ENCODE measurements around the gene STUB1.

STUB1 gene

DNA sequence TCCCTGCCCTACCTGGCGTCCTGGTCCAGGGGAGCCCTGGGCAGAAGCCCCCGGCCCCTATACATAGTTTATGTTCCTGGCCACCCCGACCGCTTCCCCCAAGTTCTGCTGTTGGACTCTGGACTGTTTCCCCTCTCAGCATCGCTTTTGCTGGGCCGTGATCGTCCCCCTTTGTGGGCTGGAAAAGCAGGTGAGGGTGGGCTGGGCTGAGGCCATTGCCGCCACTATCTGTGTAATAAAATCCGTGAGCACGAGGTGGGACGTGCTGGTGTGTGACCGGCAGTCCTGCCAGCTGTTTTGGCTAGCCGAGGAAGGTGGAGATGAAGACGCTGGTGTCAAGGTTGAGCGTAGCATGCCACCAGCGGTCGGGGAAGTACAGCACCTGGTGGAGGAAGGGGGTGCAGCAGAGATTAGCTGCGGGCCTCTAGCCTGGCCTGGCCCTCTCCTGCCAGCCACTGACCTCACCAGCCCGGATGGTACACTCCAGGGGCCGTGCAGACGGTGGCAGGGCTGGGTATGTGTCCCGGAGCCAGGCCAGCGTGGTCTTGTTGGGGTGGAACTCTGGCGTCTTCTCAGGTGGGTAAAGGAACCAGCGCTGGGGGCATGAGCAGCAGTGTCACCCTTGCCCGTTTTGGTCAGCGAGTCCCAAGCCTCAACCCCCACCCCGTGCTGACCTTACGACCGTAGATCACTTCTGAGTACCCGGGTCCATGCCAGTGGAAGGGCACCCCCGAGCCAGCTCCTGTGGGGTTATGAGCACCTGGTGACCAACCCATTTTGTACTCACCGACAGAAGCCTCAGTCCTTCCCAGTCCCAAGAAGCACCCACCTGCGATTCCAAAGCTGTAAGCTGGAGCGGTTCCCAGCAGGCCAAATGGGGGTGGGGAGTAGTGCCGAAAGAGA lies 2.5 kb downstream of the STUB1 start:
- H3K36me3 ChIP-seq: peaks cover 33 to 55% (median 41%) of the 10 kb centered on the region in 11 experiments
- peak overlapping the region; percentile 64 to 98 (median 81) for H3K4me3 ChIP-seq
- no peak for TF ChIP-seq Cebpa-rat (IDR thresholded peaks at IDR 0.05)
- H3K4me1 ChIP-seq: peaks cover 42 to 64% (median 52%) of the 10 kb centered on the region in 10 experiments
- H3K27ac ChIP-seq: peak overlapping the region in 4 of 11 experiments; percentile 75 to 81 (median 78); a peak in 2 of 22 replicates
- peaks cover 26 to 68% (median 46%) of the 10 kb centered on the region in 11 experiments; a peak in 21 of 22 replicates for H4K20me1 ChIP-seq
- peak overlapping the region; percentile 95 to 99 (median 99) for H3K4me2 ChIP-seq
- no peaks in the 10 kb centered on the region for H3K27me3 ChIP-seq
- no peaks in the 10 kb centered on the region for H3K9me3 ChIP-seq (replicated peaks in 1 of 11)
- H3K9ac ChIP-seq: peak overlapping the region; percentile 84 to 96 (median 89); a peak in 21 of 22 replicates

DNA sequence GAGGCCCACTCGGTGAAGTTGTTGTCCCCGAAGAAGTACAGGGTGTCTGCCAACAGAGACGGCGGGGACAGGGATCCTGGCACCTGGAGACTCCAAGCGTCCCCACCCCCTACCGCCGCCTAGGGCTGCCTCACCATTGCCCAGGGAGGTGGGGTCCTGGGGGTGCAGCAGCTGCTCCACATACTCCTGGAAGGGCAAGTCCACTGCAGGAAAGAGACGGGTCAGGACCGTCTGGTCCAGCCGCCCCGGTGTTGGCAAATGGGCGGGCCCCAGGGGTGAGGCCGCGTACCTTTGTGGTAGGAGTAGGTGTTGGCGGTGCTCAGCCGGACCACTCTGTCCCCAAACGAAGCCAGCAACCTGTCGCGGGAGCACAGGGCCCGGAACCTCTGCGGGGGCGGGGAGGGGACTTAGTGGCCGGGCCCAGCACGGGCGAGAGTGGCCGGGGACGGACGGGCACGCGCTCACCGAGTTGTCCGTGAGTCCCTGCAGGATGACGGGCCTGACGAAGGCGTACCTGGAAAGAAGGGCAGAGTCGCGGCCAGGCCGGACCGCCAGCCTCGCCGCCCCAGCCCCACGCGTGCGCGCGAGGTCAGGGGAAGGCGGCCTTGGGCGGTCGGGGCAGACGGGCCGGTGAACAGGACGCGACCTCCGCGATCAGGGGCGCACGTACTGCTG lies 3.3 kb downstream of the STUB1 start:
- peak overlapping the region; percentile 95 to 99 (median 99) for H3K4me2 ChIP-seq
- peaks cover 46 to 71% (median 57%) of the 10 kb centered on the region in 10 experiments for H3K4me1 ChIP-seq
- H3K9ac ChIP-seq: peak overlapping the region; percentile 84 to 96 (median 87)
- peak overlapping the region; percentile 58 to 85 (median 78) for H3K27ac ChIP-seq
- H3K27me3 ChIP-seq: no peaks in the 10 kb centered on the region
- H3K9me3 ChIP-seq (replicated peaks in 1 of 11): no peaks in the 10 kb centered on the region
- H4K20me1 ChIP-seq: peaks cover 26 to 65% (median 42%) of the 10 kb centered on the region in 11 experiments; a peak in 21 of 22 replicates
- TF ChIP-seq Cebpa-rat (IDR thresholded peaks at IDR 0.05): no peak
- H3K36me3 ChIP-seq: peaks cover 33 to 60% (median 44%) of the 10 kb centered on the region in 11 experiments
- peak overlapping the region; percentile 64 to 98 (median 80) for H3K4me3 ChIP-seq

DNA sequence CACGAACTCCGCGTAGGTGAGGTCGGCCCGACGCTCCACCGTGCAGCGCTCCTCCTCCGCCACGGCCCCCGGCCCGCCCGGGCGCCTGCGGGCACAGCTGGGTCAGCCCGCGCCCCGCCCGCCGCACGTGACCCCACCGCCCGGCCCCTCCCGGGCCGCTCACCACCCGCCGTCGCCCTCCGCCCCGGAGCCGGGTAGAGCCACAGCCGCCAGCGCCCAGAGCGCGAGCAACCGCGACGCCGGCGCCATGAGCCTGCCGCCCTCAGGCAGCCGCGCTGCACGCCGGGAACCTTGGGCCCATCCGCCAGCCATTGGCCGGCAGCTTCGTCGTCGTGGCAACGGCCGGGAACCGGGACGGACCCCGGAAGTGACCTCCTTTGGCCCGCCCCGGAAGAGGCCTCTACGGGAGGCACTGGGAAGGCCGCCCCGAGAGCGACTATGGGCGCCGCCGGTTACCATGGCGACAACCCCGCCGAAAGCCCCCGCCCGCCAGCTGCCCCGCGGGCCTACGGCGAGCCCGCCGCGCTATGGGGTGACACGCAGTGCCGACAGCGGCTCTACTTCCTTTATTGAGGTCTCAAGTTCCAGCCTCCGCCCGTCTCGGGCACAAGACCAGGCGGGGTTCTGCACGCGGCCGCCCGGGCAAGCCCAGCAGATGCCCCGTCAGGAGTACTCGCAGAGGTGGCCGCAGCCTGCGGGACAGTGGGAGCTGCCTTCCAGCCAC lies 4.0 kb downstream of the STUB1 start, which contains the start of gene JMJD8:
Gene JMJD8 (minus strand): TSS at position 264 of the 724 bp plus-strand sequence. CDS start 15 bp downstream, at position 249.
- Histone ChIP-seq H4K20me1 (peaks cover 26 to 58% (median 36%) of the 10 kb centered on the region in 11 experiments; a peak in 21 of 22 replicates), H3K4me2 (peak within 1 kb of the TSS; percentile 95 to 99 (median 99)), H3K9me3 (replicated peaks in 1 of 11) (no peaks in the 10 kb centered on the region), H3K9ac (peak within 1 kb of the TSS; percentile 84 to 96 (median 87)), H3K36me3 (peaks cover 33 to 60% (median 44%) of the 10 kb centered on the region in 11 experiments), H3K27ac (peak within 1 kb of the TSS; percentile 58 to 85 (median 78)), H3K4me1 (peaks cover 49 to 72% (median 58%) of the 10 kb centered on the region in 10 experiments), H3K4me3 (peak within 1 kb of the TSS; percentile 64 to 98 (median 80)), H3K27me3 (no peaks in the 10 kb centered on the region)
- TF ChIP-seq Cebpa-rat (IDR thresholded peaks at IDR 0.05): no peak

DNA sequence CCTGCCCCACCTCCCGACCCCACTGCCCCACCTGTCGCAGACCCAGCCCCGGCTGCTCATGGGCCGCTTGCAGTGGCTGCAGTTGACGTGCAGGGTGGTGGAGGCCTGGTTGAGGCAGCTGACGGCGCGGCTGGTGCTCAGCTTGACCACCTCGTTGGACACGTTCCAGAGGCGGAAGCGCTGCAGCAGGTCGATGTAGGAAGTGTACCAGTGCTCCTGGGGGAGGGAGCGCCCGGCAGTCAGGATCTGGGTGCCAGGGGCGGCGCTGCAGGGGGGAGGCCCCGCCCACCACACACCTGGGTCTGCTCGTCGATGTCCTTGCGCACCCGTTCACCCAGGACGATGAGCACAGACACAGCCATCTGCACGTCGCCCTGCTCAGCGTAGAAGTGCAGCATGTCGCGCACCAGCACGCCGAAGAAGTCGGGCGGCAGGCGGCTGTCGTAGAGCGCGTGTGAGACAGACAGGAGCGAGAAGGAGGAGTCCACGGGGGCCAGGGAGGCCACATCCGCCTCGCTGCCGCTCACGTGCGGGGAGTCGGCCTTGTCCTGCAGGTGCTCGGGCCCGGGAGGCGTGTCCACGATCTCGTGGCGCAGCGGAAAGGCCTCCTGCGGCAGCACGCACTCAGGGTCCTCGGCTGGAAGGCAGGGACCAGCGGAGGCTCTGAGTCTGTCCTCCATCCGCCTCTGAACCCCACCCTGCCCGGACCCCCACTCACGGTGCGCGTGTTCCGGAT lies 4.9 kb downstream of the STUB1 start:
- Histone ChIP-seq H3K4me1 (peaks cover 52 to 75% (median 63%) of the 10 kb centered on the region in 10 experiments), H4K20me1 (peaks cover 26 to 55% (median 36%) of the 10 kb centered on the region in 11 experiments; a peak in 21 of 22 replicates), H3K36me3 (peaks cover 33 to 60% (median 44%) of the 10 kb centered on the region in 11 experiments), H3K9me3 (replicated peaks in 1 of 11) (no peaks in the 10 kb centered on the region), H3K4me2 (peak overlapping the region; percentile 61 to 99 (median 98); a peak in 21 of 22 replicates), H3K4me3 (peak overlapping the region in 3 of 10 experiments; percentile 11 to 96 (median 90); a peak in 3 of 20 replicates), H3K9ac (peak overlapping the region in 3 of 11 experiments; percentile 9 to 37 (median 36); a peak in 3 of 22 replicates), H3K27ac (no peak overlapping the region), H3K27me3 (no peaks in the 10 kb centered on the region)
- TF ChIP-seq Cebpa-rat (IDR thresholded peaks at IDR 0.05): no peak

DNA sequence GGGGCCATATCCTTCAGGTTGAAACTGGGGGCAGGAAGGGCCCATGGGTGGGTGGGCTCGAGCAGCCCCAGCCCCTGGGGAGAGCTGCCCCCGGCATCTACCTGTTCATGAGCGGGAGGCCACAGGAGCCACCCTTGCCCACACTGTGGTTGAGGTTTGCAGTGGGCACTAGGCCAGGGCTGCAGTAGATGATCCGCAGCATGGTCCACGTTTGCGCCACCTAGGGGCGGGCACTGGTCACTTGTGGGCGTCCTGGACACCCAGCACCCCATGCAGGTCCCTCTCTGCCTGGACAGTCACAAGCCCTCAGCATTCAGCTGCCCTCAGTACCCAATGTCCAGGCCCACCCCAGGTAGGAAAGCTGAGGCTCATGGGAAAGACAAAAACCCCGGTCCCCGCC lies 5.8 kb downstream of the STUB1 start:
- Histone ChIP-seq H3K36me3 (peaks cover 33 to 60% (median 44%) of the 10 kb centered on the region in 11 experiments), H3K27me3 (peaks cover 0 to 3% (median 2%) of the 10 kb centered on the region in 11 experiments; a peak in 15 of 22 replicates), H3K4me1 (peaks cover 55 to 82% (median 66%) of the 10 kb centered on the region in 10 experiments), H3K9me3 (replicated peaks in 1 of 11) (no peaks in the 10 kb centered on the region), H3K9ac (peak overlapping the region in 2 of 11 experiments; percentile 19 to 27; a peak in 1 of 22 replicates), H3K27ac (no peak overlapping the region), H3K4me3 (no peak overlapping the region), H4K20me1 (peaks cover 24 to 49% (median 30%) of the 10 kb centered on the region in 11 experiments; a peak in 21 of 22 replicates), H3K4me2 (peak overlapping the region in 3 of 11 experiments; percentile 19 to 99 (median 95); a peak in 3 of 22 replicates)
- TF ChIP-seq Cebpa-rat (IDR thresholded peaks at IDR 0.05): no peak

DNA sequence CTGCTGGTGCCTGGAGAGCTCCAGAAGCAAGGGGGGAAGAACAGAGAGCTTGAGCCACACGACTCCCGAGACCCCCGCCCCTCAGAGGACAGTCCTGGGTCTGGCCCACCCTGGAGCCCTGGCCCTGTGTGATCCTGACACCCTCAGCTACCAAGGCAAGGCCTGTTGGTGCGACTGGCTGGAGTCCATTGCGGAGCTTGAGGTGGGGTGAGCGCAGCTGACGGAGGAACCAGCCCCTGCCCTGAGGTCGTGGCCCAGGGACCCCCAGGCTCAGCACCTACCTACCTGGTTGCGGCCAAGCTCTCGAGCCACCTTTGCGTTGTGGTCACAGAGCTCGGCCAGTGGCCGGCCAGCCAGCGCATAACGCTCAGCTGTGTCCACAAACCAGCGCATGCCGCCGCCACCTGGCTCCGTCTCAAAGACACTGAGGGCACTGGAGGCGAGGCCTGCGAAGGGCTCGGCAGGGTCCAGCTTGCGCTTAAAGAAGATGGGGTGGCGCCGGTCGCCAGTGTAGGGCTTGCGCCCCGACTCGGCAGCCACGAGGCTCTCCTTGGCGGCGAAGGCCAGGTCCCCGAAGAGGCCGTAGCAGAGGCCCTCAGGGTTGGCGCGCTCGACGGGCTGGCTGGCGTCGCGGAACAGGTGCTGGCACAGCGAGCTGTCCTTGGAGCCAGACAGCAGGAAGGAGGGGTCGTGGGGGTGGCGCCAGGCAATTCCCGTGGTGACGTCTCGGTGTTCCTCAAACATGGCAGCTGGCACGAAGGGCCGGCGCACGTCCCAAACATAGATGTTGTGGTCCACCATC lies 6.5 kb downstream of the STUB1 start:
- Histone ChIP-seq H3K27ac (no peak overlapping the region), H3K27me3 (peaks cover 6 to 10% (median 9%) of the 10 kb centered on the region in 11 experiments; a peak in 21 of 22 replicates), H3K4me1 (peaks cover 48 to 75% (median 59%) of the 10 kb centered on the region in 10 experiments), H3K36me3 (peaks cover 27 to 55% (median 39%) of the 10 kb centered on the region in 11 experiments), H3K4me2 (peak overlapping the region in 2 of 11 experiments; percentile 19 to 95; a peak in 1 of 22 replicates), H3K9ac (peak overlapping the region in 1 of 11 experiments; percentile 19; a peak in 1 of 22 replicates), H4K20me1 (peaks cover 17 to 42% (median 23%) of the 10 kb centered on the region in 11 experiments; a peak in 21 of 22 replicates), H3K4me3 (no peak overlapping the region), H3K9me3 (replicated peaks in 1 of 11) (no peaks in the 10 kb centered on the region)
- TF ChIP-seq Cebpa-rat (IDR thresholded peaks at IDR 0.05): no peak

DNA sequence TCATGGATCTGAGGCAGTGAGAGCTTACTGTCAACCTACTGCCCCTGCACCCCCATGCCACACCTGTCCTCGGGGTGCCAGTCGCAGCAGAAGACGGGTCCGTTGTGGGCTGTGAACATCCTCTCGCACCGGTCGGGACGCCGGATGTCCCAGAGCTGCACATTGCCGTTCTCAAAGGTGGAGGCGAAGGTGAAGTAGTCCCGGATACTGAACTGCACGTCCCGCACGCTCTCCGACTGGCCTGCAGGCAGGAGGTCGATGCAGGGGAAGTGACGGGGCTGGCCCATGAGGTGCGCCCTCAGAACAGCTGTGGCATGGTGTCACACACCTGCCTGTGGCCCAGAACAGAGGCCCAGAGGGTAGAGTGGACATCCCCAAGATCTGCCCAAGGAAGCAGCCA lies 7.3 kb downstream of the STUB1 start:
- H3K4me2 ChIP-seq: no peak overlapping the region
- TF ChIP-seq Cebpa-rat (IDR thresholded peaks at IDR 0.05): no peak
- H3K27me3 ChIP-seq: peaks cover 15 to 18% (median 17%) of the 10 kb centered on the region in 11 experiments
- peaks cover 39 to 67% (median 51%) of the 10 kb centered on the region in 10 experiments for H3K4me1 ChIP-seq
- no peaks in the 10 kb centered on the region for H3K9me3 ChIP-seq (replicated peaks in 1 of 11)
- peaks cover 19 to 46% (median 31%) of the 10 kb centered on the region in 11 experiments for H3K36me3 ChIP-seq
- H3K9ac ChIP-seq: 0 out of 22 replicates have a peak overlapping the region, but pooled peaks of 2 of the 11 experiments have one; percentile 96
- no peak overlapping the region for H3K27ac ChIP-seq
- no peak overlapping the region for H3K4me3 ChIP-seq
- peaks cover 8 to 34% (median 14%) of the 10 kb centered on the region in 11 experiments; a peak in 21 of 22 replicates for H4K20me1 ChIP-seq

Data from BLaER1 treated with 17β-estradiol and CSF1 and Interleukin-3, amounts not matched to agents 10 nM and 100 nM (cell line).